GM21360 (cell line): ENCODE results near the gene FBN3.

ENCODE experiments used
- ATAC-seq: cut with Tn5 transposase; IDR thresholded peaks from one replicate; pipeline ENCODE4 v1.9.1; 2021; ENCODE audit warnings: mild to moderate bottlenecking, moderate library complexity; ENCODE audit not compliant: unreplicated experiment

FBN3 gene

DNA sequence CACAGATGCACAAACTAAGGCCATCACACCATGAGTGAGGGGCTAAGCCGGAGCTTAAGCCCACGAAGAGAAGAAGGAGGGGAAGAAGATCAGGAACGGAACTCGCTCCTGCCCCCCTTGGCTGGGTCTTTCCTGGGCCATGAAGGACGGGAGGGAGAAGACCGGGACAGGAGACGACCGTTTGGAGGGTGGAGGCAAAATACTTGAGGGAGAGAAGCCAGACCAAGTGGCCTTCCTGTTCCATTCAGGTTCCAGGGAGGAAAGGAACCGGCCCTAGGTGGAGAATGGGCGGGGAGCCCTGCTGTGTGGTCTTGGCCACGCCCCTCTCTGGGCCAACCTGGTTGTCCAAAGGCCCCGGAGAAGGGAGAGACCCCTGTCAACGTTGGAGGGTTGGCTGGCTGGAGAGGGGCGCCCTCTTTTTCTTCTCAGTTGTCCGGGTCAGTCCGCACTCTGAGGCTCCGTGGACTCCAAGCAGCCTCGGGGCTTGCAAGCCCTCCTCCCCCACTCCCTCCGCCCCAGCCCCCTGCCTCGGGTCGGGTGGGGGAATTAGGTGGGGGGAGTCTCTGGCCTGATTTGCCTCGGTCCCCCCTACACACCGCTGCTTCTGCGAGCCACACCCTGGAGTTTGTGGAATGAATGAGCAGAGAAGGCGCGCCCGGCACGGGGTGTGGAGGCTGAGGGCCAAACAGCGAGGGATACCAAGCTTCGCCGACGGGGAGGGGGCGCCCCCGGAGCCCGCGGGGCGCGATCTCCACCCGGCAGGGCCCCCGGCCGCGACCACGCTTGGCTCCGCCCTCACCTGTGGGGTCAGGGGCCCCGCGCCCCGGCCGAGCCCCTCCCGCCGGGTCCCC is 757 bp downstream of the FBN3 start:
- ATAC-seq = no peak

DNA sequence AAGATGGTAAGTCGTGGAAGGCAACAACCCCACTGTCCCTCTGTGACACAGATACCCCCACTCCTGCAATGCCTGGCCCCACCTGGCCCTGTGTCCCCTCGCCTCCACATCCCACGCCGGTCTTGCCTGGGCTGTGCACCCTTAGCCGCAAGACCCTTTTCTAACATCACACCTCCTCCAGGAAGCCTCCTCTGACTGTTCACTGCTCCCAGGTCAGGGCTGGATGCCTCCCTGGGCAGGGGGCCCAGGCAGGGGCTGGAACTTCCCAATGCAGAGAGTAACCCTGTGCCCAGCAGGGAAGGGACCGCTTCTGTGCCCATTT is 1.3 kb downstream of the FBN3 start:
- ATAC-seq = no peak

DNA sequence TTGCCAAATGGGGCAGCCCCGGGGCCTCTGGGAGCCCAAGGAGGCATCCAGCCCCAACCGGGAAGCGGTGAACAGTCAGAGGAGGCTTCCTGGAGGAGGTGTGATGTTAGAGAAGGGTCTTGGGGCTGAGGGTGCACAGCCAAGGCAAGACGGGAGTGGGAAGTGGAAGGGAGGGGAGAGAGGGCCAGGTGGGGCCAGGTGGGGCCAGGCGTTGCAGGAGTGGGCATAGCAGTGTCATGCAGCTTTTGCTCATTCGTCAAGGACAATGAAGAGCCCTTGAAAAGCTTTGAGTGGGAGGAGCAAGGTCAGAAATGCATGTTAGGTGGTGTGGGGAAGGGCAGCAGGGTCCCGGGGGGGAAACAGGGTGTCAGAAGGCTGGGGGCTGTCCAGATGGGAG is 1.8 kb downstream of the FBN3 start:
- ATAC-seq = no peak

DNA sequence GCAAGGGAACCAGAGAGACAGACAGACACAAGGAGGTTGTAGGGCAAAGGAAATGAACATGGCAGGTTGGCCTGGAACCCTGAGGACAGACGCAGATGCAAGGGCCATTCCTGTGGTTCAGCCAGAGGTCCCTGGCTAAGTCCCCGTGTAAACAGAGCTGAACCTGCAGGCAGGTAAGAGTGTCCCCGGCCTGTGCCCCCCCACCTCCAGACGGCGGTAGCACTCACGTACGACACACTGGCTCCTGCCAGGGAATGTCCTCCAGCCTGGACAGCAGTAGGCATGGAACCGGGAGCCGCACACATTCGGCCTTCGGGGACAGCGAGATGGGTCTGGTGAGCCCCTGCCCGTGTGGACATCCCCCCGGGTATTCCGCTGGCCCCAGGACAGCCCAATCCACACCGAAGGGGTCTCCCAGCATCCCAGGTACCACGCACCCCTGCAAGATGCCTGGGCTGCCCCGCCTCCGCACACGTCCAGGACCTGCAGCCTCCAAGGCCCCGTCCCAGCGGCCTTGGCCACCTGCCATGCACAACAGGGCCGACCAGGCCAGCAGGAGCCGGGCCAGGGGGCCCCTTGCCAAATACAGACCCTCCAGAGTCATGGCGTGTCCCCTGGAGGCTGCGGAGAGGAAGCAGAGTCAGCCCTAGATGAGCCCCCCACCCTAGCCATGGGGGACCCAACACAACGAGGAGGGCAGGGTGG is 2.4 kb downstream of the FBN3 start:
- ATAC-seq = no peak

DNA sequence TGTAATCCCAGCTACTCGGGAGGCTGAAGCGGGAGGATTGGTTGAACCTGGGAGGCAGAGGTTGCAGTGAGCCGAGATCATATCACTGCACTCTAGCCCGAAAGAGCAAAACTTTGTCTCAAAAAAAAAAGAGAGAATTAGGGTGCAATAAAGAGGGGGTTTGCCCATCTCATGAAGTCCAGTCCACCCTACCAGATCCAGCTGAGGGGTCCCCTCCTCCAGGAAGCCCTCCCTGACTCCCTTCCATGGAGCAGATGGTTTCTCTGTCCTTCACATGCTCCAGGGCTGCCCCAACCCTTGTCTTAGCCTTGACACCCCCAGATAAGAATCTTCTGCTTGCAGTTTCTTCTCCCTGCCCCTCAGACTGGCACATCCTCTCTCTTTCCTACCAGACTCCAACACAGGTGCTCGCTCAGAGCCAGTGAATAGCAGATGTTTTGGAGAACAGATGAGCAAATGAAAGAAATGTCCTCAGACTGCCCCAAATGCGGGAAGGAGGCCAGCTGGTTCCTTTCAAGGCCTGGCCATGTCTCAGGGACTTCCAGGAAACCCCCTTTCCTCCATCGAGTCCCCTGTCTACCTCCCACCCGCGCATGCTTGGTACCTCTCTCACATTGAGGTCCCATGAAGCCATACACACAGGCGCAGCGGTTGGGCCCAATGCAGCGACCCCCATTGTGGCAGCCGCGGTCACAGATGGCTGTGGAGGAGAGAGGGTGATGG is 5.0 kb downstream of the FBN3 start:
- ATAC-seq = no peak

DNA sequence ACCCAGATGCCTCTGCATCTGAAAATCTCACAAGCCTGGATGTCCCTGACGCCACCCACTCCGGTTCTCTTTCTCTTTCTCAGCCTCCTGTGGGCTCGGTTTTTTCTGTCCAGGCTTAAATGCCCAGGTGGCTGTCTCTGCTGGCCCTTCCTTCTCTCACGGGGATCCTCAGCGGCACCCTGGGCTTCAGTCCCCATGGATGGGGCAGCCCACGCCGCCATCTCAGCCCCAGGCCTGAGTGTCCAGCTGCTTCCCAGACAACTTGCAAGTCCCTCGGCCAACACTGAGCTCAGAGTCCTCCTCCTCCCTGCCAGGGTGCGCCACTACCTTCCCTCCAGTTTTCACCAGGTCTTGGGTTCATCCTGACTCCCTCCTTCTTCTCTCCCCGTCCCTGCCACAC is 6.4 kb downstream of the FBN3 start:
- no peak for ATAC-seq

DNA sequence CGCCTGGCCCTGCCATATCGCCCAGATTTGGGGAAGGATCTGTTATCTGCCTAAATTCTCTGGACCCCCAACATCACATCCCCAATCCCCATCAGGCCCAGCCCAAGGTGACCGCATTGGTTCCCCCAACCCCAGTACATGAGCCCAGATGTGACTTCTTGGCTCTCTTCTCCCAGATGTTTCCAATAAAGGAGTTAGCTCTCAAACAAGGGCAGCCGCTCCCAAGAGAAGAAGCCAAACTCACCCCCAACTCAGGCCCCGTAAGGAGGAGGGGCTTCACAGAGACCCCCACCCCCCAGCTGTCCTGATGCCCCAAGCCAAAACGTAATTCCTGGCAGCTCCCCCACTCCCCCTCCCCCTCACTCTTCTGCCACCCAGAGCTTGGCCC is 6.9 kb downstream of the FBN3 start:
- no peak for ATAC-seq

DNA sequence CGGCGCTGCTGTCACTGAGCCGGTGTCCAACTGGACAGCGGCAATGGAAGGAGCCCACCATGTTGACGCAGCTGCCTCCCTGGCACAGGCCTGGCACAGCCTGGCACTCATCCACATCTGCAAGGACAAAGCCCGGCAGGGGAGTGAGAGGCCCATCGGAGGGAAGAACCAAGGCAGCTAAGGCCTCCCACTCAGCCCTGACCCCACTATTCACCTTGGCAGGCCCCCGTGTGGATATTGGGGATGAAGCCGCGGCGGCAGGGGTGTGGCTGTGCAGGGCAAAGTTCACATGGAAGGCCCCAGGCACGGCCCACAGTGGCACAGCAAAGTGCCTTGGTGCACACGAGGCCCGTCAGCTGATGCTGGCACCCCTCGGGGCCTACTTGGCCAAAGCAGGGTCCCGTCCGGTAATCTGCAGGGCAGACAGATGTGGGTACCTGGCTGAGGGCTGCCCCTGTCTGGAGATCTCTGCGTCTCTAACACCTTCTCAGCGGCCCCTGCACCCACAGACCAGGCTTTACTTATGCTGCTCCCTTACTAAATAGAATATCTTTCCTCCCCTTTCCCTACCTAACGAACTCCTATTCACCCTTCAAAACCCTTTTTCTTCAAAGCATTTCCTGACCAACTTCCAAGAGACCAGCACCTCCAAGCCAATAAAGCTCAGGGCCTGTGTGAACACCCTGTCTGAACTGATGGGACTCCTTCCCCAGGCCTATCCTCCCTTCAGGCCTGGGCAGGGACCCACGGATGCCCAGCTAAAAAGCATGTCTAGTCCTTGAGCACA is 7.5 kb downstream of the FBN3 start:
- ATAC-seq = no peak

DNA sequence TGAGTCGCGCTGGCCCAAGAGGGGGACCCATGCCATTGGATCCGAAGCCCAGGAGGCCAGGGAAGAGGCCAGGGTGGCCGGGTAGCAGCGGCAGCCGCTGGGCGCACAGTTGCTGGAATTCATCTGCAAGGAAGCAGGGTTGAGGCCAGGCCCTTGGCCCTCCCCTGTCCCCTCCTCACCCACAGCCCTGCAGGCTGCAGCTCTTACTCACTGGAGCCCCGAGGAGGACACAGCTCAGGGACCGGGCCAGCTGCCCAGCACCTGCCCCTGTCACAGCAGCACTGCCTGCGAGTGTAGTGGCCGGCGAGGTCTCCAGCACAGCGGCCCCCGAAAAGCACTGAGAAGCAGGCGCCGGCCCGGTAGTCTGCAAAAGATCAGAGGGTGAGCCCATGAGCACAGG is 11.2 kb downstream of the FBN3 start:
- ATAC-seq = no peak

DNA sequence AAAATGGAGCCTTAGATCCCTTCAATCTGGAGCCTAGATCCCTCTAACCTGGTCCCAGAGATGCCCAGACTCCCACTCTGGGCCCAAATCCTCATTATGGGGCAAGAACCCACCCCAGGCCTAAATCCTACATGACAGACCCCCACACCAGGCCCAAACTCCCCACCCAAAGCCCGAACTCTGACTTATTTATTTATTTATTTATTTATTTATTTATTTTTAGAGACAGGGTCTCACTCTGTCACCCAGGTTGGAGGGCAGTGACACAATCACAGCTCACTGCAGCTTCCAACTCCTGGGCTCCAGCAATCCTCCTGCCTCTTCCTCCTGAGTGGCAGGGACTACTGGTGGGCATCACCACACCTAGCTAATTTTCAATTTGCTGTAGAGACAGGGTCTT is 12.0 kb downstream of the FBN3 start:
- ATAC-seq = no peak

DNA sequence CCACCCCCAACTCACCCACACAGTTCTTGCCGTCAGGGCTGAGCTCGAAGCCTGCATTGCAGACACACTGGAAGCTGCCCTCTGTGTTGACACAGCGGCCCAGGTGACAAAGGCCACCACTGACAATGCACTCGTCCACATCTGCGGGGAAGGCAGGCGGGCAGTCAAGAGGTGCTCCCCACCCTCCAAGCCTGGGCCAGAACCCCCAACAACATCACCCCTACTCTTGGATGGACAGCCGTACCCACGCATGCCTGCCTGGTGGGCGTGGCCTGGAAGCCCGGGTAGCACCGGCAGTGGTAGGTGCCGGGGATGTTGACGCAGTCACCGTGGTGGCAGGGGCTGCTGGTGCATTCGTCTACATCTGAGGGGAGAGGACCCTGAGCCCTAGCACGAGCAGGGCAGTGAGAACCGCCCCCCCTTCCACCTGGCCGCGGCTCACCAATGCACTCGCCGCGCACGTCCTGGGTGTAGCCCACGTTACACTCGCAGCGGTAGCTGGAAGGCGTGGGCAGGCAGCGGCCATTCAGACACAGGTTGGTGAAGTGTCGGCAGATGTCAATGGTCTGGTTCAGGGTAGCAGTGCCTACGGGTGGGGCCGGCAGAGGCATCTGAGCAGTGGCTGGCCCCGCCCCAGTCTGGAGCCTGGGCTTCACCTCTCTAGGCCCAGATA is 13.3 kb downstream of the FBN3 start:
- ATAC-seq = no peak

DNA sequence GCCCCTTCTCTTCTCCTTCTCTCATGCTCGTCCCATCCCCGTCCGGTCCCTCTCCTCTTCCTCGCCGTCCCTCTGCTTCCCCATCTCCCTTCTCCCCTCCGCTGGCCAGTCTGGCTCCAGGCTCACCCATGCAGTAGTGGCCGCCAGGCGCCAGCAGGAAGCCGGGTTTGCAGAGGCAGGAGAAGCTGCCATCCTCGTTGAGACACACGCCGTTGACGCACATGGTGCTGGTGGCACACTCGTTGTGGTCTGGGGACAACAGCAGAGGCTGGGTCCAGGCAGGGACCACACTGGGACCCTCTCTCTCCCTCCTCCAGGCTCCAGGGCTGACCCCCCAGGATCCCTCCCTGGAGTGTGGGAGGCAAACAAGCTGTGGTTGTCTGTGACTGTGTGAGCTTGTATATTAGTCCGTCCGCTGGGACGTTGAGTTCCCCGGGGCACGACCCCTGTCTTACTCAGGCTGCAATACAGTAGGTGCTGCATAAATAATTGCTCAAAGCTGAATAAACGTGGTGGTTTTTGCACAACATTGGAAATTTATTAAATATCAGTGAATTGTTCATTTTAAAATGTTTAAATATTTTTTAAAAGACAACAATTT is 16.4 kb downstream of the FBN3 start:
- ATAC-seq = no peak

DNA sequence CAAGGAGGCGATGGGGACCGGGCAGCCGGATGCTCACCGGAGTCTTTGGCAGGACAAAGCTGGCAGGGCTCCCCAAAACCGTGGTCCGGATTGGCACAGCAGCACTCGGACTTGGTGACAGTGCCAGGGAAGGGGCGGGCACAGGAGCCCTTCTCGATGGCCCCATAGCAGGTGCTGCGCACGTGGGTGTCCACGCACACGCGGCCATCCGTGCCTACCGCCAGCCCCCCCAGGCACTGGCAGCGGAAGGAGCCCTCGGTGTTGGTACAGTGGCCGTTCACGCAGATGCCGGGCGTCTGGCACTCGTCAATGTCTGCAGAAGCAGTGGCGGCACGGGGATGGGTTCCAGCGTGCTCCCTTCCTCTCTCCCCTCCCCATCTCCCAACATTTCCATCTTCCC is 17.9 kb downstream of the FBN3 start:
- ATAC-seq = no peak

DNA sequence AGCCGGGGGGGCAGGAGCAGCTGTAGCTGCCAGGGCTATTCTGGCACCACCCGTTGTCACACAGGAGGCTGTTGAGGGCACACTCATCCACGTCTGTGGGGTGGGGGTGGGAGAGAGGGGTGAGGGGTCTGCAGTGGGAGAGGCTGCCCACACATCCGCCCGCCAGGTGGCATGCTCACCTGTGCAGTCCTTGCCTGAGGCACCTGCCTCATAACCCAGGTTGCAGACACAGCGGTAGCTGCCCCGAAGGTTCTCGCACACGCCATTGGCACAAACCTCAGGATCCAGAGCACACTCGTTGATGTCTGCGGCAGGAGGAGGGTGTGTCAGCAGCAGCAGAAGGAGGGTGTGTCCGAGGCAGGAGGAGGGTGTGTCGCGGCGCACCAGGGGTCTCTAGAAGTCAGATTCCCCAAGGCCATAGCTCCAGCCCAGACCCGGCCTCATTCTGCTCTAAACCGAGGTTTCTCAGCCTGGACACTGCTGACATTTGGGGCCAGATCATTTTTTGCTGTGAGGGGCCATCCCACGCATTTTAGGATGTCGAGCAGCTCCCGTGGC is 20.3 kb downstream of the FBN3 start:
- no peak for ATAC-seq

DNA sequence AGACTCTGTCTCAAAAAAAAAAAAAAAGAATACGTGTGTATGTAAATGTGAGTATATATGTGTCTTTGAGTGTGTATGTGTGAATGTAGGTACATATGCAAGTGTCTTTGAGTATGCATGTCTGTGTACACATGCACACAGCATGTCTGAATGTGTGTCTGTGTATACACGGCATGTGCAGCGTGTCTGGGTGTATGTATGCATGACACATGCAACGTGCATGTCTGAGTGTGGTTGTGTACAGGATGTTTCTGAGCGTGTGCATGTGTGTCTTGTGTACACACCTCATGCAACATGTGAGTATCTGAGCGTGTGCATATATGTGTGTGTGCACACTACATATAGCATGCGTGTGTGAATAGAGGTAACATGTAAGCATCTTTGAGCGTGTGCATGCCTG is 20.8 kb downstream of the FBN3 start:
- no peak for ATAC-seq

DNA sequence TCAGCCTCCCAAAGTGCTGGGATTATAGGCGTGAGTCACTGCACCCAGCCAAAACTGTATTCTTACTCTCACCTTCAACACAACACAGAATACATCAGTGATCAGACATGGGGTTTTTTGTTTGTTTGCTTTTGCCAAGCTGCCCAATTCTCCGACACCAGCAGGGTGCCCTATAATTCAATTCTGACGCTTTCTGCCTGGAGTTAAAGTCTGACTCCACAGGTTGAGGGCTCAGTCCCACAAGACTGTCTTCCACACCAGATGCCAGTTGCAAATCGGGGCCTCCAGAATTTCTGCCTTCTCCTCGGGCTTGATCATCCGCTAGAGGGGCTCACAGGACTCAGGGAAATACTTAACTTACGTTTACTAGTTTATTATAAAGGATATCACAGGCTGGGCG is 22.1 kb downstream of the FBN3 start:
- ATAC-seq = no peak

DNA sequence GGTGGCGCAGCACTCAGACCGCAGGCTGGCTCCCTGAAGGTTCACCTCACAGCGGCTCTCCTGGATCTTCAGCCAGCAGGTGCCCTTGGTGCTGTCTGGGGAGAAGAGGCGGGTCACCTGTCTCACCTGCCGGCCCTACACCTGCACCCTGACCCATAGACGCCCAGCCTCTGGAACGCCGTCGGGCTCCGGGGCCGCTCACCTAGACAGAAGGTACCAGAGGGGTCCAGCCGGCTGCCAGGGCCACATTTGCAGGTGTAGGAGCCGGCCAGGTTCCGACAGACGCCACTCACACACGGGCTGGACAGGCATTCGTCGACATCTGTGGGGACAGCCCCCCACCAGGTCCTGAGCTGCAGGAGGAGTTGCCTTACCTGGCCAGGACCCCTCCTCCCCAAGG is 22.9 kb downstream of the FBN3 start:
- no peak for ATAC-seq

DNA sequence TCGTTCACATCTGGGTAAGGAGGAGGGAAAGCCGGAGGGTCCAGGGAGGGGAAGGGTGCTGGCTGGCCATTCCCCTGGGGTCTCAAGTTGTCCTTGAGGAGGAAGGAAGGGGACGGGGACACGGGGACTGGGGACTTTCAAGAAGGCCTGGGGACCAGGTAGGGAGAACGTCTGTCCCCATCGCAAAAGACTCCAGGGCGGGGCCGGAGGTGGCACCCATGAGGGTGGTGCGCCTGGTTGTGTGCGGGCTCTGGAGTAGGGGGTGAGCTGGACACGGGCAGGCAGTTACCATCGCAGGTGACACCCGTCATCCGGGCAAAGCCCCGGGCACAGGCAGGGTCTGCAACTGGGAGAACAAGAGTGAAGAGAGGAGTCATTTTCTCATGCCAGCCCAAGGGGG is 23.4 kb downstream of the FBN3 start:
- ATAC-seq = no peak

DNA sequence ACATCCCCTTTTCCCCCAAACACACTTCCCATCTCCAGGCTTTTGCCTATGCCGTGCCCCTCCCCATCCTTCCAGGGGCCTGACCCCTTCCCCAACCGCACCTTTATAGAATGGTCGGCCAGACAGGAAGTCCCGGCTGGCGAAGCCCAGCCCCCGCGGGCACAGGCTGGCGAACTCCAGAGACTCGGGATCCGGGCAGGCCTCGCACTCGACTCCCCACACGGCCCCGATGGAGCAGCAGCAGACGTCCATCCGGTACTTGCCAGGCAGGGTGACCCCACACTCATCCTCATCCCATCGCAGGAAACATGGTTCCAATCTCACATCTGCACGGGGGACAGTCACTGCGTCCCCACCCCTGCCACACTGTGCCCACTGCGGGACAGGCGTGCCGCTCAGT is 25.7 kb downstream of the FBN3 start:
- ATAC-seq = no peak
